HG02943 (cell line): ENCODE data around the gene MDFI.
"Not testable (repeated sequence)": the region's sequence is repeated elsewhere in the genome, so short reads cannot be mapped to it uniquely, and the experiment has no call there.

Source experiments
- ATAC-seq: cut with Tn5 transposase; IDR thresholded peaks from one replicate; pipeline ENCODE4 v1.9.1; 2021; ENCODE audit warnings: mild to moderate bottlenecking, low read depth, moderate library complexity; ENCODE audit not compliant: unreplicated experiment

MDFI gene

GRCh38 chr6:41602422-41602743, 35.9 kb upstream of the MDFI start:
- no peak for ATAC-seq

- ATAC-seq, result no peak
Observed at GRCh38 chr6:41602864-41603608, 35.2 kb upstream of the MDFI start.

- no peak for ATAC-seq
Observed at GRCh38 chr6:41604006-41604405, 34.3 kb upstream of the MDFI start.

- ATAC-seq, result no peak
Observed at GRCh38 chr6:41605649-41606048, 32.6 kb upstream of the MDFI start.

GRCh38 chr6:41607036-41607435, 31.2 kb upstream of the MDFI start:
- no peak for ATAC-seq

GRCh38 chr6:41607736-41608135, 30.5 kb upstream of the MDFI start:
- no peak for ATAC-seq

- no peak for ATAC-seq
Observed at GRCh38 chr6:41608443-41609151, 29.7 kb upstream of the MDFI start.

GRCh38 chr6:41614715-41615114, 23.6 kb upstream of the MDFI start:
- no peak for ATAC-seq

GRCh38 chr6:41615311-41615710, 23.0 kb upstream of the MDFI start:
- no peak for ATAC-seq

- ATAC-seq, result no peak
Observed at GRCh38 chr6:41618598-41618997, 19.7 kb upstream of the MDFI start.

GRCh38 chr6:41619193-41619592, 19.1 kb upstream of the MDFI start:
- ATAC-seq, result not testable (repeated sequence)

- no peak for ATAC-seq
Observed at GRCh38 chr6:41621367-41621766, 16.9 kb upstream of the MDFI start.

- ATAC-seq, result no peak
Observed at GRCh38 chr6:41621802-41622201, 16.5 kb upstream of the MDFI start.

- no peak for ATAC-seq
Observed at GRCh38 chr6:41622206-41622988, 15.9 kb upstream of the MDFI start.

GRCh38 chr6:41623330-41623729, 14.9 kb upstream of the MDFI start:
- ATAC-seq, result no peak

GRCh38 chr6:41624621-41625380, 13.5 kb upstream of the MDFI start:
- no peak for ATAC-seq

GRCh38 chr6:41625442-41625841, 12.8 kb upstream of the MDFI start:
- no peak for ATAC-seq

- ATAC-seq, result no peak
Observed at GRCh38 chr6:41626022-41626421, 12.2 kb upstream of the MDFI start.

GRCh38 chr6:41626917-41627316, 11.4 kb upstream of the MDFI start:
- no peak for ATAC-seq

- ATAC-seq, result no peak
Observed at GRCh38 chr6:41629128-41629527, 9.1 kb upstream of the MDFI start.

- ATAC-seq, result no peak
Observed at GRCh38 chr6:41630069-41630468, 8.2 kb upstream of the MDFI start.
